Glutamatergic neuron (in vitro differentiated cells): ENCODE data around the gene RIPOR2. TPM values are rescaled to one million over a fixed set of nuclear protein-coding genes. Genes with fewer than 3 reads are reported as not detected.

Source experiments
- DNase-seq: peaks from one replicate; pipeline ENCODE4 v3.0.0; 2022
- H3K27ac Mint-ChIP-seq: one replicate; pipeline ENCODE4 v1.8.0; 2020; ENCODE audit warnings: mild to moderate bottlenecking, mixed read lengths, inconsistent platforms; ENCODE audit not compliant: unreplicated experiment
- H3K27me3 Mint-ChIP-seq: one replicate; pipeline ENCODE4 v1.8.0; 2020; ENCODE audit warnings: mild to moderate bottlenecking, moderate library complexity, mixed read lengths, inconsistent platforms; ENCODE audit not compliant: unreplicated experiment
- H3K36me3 Mint-ChIP-seq: one replicate; pipeline ENCODE4 v1.8.0; 2020; ENCODE audit warnings: mild to moderate bottlenecking, mixed read lengths, inconsistent platforms; ENCODE audit not compliant: unreplicated experiment
- H3K4me1 Mint-ChIP-seq: one replicate; pipeline ENCODE4 v1.8.0; 2020; ENCODE audit warnings: mild to moderate bottlenecking, low read depth, mixed read lengths, inconsistent platforms; ENCODE audit not compliant: unreplicated experiment
- H3K4me3 Mint-ChIP-seq: one replicate; pipeline ENCODE4 v1.8.0; 2020; ENCODE audit warnings: mild to moderate bottlenecking, mixed read lengths, inconsistent platforms; ENCODE audit not compliant: unreplicated experiment
- H3K9me3 Mint-ChIP-seq: one replicate; pipeline ENCODE4 v1.8.0; 2020; ENCODE audit warnings: mild to moderate bottlenecking, moderate library complexity, mixed read lengths, inconsistent platforms; ENCODE audit not compliant: unreplicated experiment
- CTCF ChIP-seq: fragments of 200-600 bp; sonication (generic); IDR thresholded peaks from one replicate; pipeline ENCODE4 v1.5.0; 2021; ENCODE audit not compliant: partially characterized antibody, unreplicated experiment
- total RNA-seq: library from RNA; stranded (reverse); fragmentation: NEBNext Ultra II Directional; extraction: Animal tissue kit (Norgen Biotek cat#: 25700); gene quantifications from one replicate; pipeline ENCODE4 v1.2.1, GENCODE V29; 2021; ENCODE audit not compliant: unreplicated experiment

Gene RIPOR2
- total RNA-seq, 1 donor from 2014 or later, result 82.2 TPM

GRCh38 chr6:24899136-24899996 lies 36.4 kb downstream of the RIPOR2 start:
- H3K27ac Mint-ChIP-seq, result no peak overlapping the region
- peaks cover 8% of the 10 kb centered on the region for H3K9me3 Mint-ChIP-seq
- peaks cover 2% of the 10 kb centered on the region for H3K27me3 Mint-ChIP-seq
- H3K4me3 Mint-ChIP-seq, result no peak overlapping the region
- peaks cover 26% of the 10 kb centered on the region for H3K36me3 Mint-ChIP-seq
- DNase-seq, result no peak
- TF ChIP-seq CTCF, result no peak
- peaks cover 19% of the 10 kb centered on the region for H3K4me1 Mint-ChIP-seq

- no peak for TF ChIP-seq CTCF
- no peak overlapping the region for H3K27ac Mint-ChIP-seq
- peaks cover 15% of the 10 kb centered on the region for H3K4me1 Mint-ChIP-seq
- H3K27me3 Mint-ChIP-seq, result peaks cover 2% of the 10 kb centered on the region
- H3K36me3 Mint-ChIP-seq, result peaks cover 19% of the 10 kb centered on the region
- peaks cover 8% of the 10 kb centered on the region for H3K9me3 Mint-ChIP-seq
- H3K4me3 Mint-ChIP-seq, result no peak overlapping the region
- no peak for DNase-seq
These were observed 37.1 kb downstream of the RIPOR2 start for GRCh38 chr6:24898676-24899075.

GRCh38 chr6:24897186-24897585 lies 38.6 kb downstream of the RIPOR2 start:
- H3K4me3 Mint-ChIP-seq, result peak overlapping the region; percentile 33
- H3K27ac Mint-ChIP-seq, result peak overlapping the region; percentile 88
- peaks cover 2% of the 10 kb centered on the region for H3K27me3 Mint-ChIP-seq
- no peak for TF ChIP-seq CTCF
- H3K4me1 Mint-ChIP-seq, result peaks cover 14% of the 10 kb centered on the region
- peaks cover 11% of the 10 kb centered on the region for H3K36me3 Mint-ChIP-seq
- no peak for DNase-seq
- peaks cover 5% of the 10 kb centered on the region for H3K9me3 Mint-ChIP-seq

- Mint-ChIP-seq H3K27me3 (no peaks in the 10 kb centered on the region), H3K36me3 (no peaks in the 10 kb centered on the region), H3K9me3 (peaks cover 3% of the 10 kb centered on the region), H3K4me3 (no peak overlapping the region), H3K27ac (no peak overlapping the region), H3K4me1 (peaks cover 20% of the 10 kb centered on the region)
- TF ChIP-seq CTCF, result no peak
- no peak for DNase-seq
These were observed 42.4 kb downstream of the RIPOR2 start for GRCh38 chr6:24893342-24893850.

- H3K27ac Mint-ChIP-seq, result no peak overlapping the region
- no peak for TF ChIP-seq CTCF
- no peaks in the 10 kb centered on the region for H3K9me3 Mint-ChIP-seq
- H3K36me3 Mint-ChIP-seq, result no peaks in the 10 kb centered on the region
- no peak for DNase-seq
- H3K4me3 Mint-ChIP-seq, result peak overlapping the region; percentile 12
- peaks cover 21% of the 10 kb centered on the region for H3K4me1 Mint-ChIP-seq
- H3K27me3 Mint-ChIP-seq, result no peaks in the 10 kb centered on the region
These were observed 44.8 kb downstream of the RIPOR2 start for GRCh38 chr6:24891004-24891403.
